OCI-LY7 (cell line): ENCODE results near the gene PAPLN. TPM values are rescaled to one million over a fixed set of nuclear protein-coding genes. Genes with fewer than 3 reads are reported as not detected.

ENCODE experiments used
- BruUV-seq: library from RNA; stranded (reverse); fragments of 400-500 nt; replicated peaks from 2 replicates; lab custom pipeline; 2021; lab: Mats Ljungman, UMichigan
- CTCF ChIA-PET: fragments of 300-600 bp; sonication (Branson Sonifier 250); formaldehyde crosslinking; loops from one replicate; lab custom pipeline; 2022; ENCODE audit warnings: antibody characterized with exemption; ENCODE audit not compliant: unreplicated experiment; lab: Charles Lee
- POLR2A ChIA-PET: fragments of 300-600 bp; sonication (Branson Sonifier 250); formaldehyde crosslinking; loops from one replicate; lab custom pipeline; 2022; ENCODE audit warnings: antibody characterized with exemption; lab: Charles Lee
- DNase-seq: peaks from one replicate; pipeline ENCODE4 v3.0.0-alpha.2; 2015; ENCODE audit warnings: low spot score
- H2AFZ ChIP-seq: fragments of 200-600 bp; sonication (generic), shearing (Covaris generic); 2 replicates; pipeline ENCODE4 v1.6.1; 2014; ENCODE audit warnings: mild to moderate bottlenecking, antibody characterized with exemption, low read length, moderate library complexity
- H3K27ac ChIP-seq: fragments of 200-600 bp; sonication (generic); 2 replicates; pipeline ENCODE4 v1.5.1; 2014; ENCODE audit warnings: mixed run types, low read depth, mild to moderate bottlenecking, moderate library complexity, low read length, inconsistent platforms; ENCODE audit not compliant: poor library complexity, severe bottlenecking
- H3K36me3 ChIP-seq: fragments of 200-600 bp; sonication (generic); 2 replicates; pipeline ENCODE4 v1.6.1; 2014; ENCODE audit warnings: mild to moderate bottlenecking, antibody characterized with exemption, low read length, moderate library complexity, mixed read lengths; ENCODE audit not compliant: insufficient read depth
- H3K4me1 ChIP-seq: fragments of 200-600 bp; sonication (generic); 2 replicates; pipeline ENCODE4 v1.5.1; 2014; ENCODE audit warnings: mild to moderate bottlenecking, low read length; ENCODE audit not compliant: insufficient read depth, poor library complexity, severe bottlenecking
- H3K4me2 ChIP-seq: fragments of 200-600 bp; sonication (generic); 2 replicates; pipeline ENCODE4 v1.6.1; 2014; ENCODE audit warnings: mild to moderate bottlenecking, low read length
- H3K4me3 ChIP-seq: fragments of 200-600 bp; sonication (generic); 2 replicates; pipeline ENCODE4 v1.5.1; 2014; ENCODE audit warnings: mild to moderate bottlenecking, low read depth, low read length; ENCODE audit not compliant: poor library complexity, severe bottlenecking
- H3K79me2 ChIP-seq: fragments of 200-600 bp; sonication (generic); 2 replicates; pipeline ENCODE4 v1.6.1; 2016; ENCODE audit warnings: low read depth, mild to moderate bottlenecking, low read length, moderate library complexity, mixed read lengths; ENCODE audit not compliant: insufficient read depth
- H3K9me2 ChIP-seq: fragments of 200-600 bp; sonication (generic); 2 replicates; pipeline ENCODE4 v1.6.1; 2016; ENCODE audit warnings: mild to moderate bottlenecking, low read length, mixed read lengths; ENCODE audit not compliant: insufficient read depth
- H3K9me3 ChIP-seq: fragments of 200-600 bp; sonication (generic); 2 replicates; pipeline ENCODE4 v1.6.1; 2014; ENCODE audit warnings: mild to moderate bottlenecking, mixed run types, low read length, mixed read lengths
- H4K20me1 ChIP-seq: fragments of 200-600 bp; sonication (generic); 2 replicates; pipeline ENCODE4 v1.6.1; 2014; ENCODE audit warnings: mild to moderate bottlenecking, antibody characterized with exemption, low read length, moderate library complexity, mixed read lengths; ENCODE audit not compliant: insufficient read depth
- EZH2phosphoT487 ChIP-seq: fragments of 200-600 bp; sonication (generic); IDR thresholded peaks from 2 replicates; pipeline ENCODE4 v1.6.1; 2018; ENCODE audit warnings: low read depth, borderline replicate concordance, mild to moderate bottlenecking, mixed run types, antibody characterized with exemption, low read length, moderate library complexity, mixed read lengths
- intact Hi-C: fragments of 100-400 bp; cut with micrococcal nuclease; formaldehyde crosslinking; loops from one replicate; pipeline ENCODE4 v1.10.0; 2022; ENCODE audit not compliant: unreplicated experiment
- total RNA-seq, 2 experiments: library from RNA; depleted of rRNA in 1 of 2; stranded (reverse); fragments of >200 nt in 1 of 2; shearing (Covaris generic) in 1 of 2; gene quantifications; 2 replicates each; pipeline ENCODE4 v1.2.3, GENCODE V29; 2014 to 2022
- TF ChIP-seq, protein P1 (sequence below): fragments of 200-600 bp; sonication (generic); conservative IDR thresholded peaks from 2 replicates; pipeline ENCODE4 v1.5.1; 2014; ENCODE audit warnings: mild to moderate bottlenecking, antibody characterized with exemption, low read length, moderate library complexity, mixed read lengths

The PAPLN gene
- total RNA-seq, 2 experiments from 2014 or later, result 4.0 to 9.0 TPM

DNA sequence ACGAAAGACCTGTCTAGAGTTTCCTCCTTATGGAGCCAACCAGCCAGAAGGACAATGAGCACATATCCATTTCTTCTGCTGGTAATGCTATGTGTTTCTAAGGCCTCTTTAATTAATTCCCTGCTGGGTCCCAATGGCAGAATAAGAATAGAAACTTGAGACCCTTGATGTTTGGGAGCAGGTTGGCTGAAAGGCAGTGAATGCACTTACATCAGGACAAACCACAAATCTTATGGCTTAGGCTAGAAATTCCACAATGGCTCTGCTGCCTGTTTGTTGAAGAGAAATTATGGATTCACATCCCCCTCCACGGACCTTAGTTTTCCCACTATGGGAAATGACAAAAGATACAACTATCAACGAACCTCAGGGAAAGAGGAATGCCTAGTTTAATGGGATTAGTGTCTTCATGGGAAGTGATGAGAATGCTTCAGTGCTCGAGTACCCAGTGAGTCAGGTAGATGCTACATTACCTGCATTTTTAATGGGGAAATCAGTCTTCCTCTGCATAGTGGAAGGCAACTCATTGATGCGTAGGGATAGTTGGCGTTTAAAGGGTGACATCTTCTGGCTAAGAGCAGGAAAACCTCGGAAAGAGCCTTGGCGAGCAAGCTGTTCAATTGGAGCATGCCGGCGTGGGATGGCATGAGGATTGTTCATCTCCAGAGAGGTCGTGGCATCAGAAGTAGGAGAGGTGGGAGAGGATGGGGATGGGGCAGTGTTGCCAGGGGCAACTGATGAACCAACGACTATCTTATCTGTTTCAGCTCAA lies 46.5 kb downstream of the PAPLN start:
- H4K20me1 ChIP-seq, result no peaks in the 10 kb centered on the region
- peaks cover 46% of the 10 kb centered on the region; the same call in 1 of the 2 replicates for H3K36me3 ChIP-seq
- CTCF ChIA-PET, result no interaction called here

DNA sequence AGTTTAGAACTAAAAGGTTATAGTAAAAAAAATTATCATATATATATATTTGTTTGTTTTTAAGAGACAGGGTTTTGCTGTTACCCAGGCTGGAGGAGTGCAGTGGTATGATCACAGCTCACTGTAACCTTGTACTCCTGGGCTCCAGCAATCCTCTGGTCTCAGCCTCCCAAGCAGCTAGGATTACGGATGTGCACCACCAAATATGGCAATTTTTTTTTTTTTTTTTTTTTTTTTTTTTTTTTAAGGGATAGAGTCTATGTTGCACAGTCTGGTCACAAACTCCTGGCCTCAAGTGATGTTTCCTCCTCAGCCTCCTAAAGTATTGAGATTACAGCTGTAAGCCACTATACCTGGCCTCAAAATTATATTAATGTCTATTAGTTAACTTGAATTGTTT lies 48.7 kb downstream of the PAPLN start:
- Histone ChIP-seq H3K9me2 (no peaks in the 10 kb centered on the region), H3K27ac (no peak overlapping the region), H4K20me1 (no peaks in the 10 kb centered on the region), H2AFZ (no peak overlapping the region), H3K4me2 (no peak overlapping the region), H3K9me3 (no peaks in the 10 kb centered on the region), H3K36me3 (peaks cover 40% of the 10 kb centered on the region; the same call in 1 of the 2 replicates), H3K79me2 (no peaks in the 10 kb centered on the region), H3K4me1 (no peaks in the 10 kb centered on the region), H3K4me3 (no peak overlapping the region)
- no peak for TF ChIP-seq EZH2phosphoT487
- TF ChIP-seq, protein P1, sequence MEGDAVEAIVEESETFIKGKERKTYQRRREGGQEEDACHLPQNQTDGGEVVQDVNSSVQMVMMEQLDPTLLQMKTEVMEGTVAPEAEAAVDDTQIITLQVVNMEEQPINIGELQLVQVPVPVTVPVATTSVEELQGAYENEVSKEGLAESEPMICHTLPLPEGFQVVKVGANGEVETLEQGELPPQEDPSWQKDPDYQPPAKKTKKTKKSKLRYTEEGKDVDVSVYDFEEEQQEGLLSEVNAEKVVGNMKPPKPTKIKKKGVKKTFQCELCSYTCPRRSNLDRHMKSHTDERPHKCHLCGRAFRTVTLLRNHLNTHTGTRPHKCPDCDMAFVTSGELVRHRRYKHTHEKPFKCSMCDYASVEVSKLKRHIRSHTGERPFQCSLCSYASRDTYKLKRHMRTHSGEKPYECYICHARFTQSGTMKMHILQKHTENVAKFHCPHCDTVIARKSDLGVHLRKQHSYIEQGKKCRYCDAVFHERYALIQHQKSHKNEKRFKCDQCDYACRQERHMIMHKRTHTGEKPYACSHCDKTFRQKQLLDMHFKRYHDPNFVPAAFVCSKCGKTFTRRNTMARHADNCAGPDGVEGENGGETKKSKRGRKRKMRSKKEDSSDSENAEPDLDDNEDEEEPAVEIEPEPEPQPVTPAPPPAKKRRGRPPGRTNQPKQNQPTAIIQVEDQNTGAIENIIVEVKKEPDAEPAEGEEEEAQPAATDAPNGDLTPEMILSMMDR, result no peak
- POLR2A ChIA-PET, result interaction anchor here (0.6 to 1.2 kb wide), 2 partner anchors 28 to 183 kb away, joined by 3 to 5 read pairs; no protein-coding TSS in a partner anchor
- no TSS peak for BruUV-seq
- intact Hi-C loops, result no loop called here
- no peak for DNase-seq
- CTCF ChIA-PET, result no interaction called here

More for the DNA sequence above, 46.5 kb downstream of the PAPLN start:
- Histone ChIP-seq H3K79me2 (no peaks in the 10 kb centered on the region), H3K4me3 (no peak overlapping the region), H2AFZ (no peak overlapping the region), H3K4me1 (no peaks in the 10 kb centered on the region), H3K27ac (no peak overlapping the region), H3K9me2 (no peaks in the 10 kb centered on the region), H3K4me2 (no peak overlapping the region), H3K9me3 (no peaks in the 10 kb centered on the region)
- POLR2A ChIA-PET, result interaction anchor here (0.7 kb wide), 1 partner anchor 147 kb away, joined by 3 read pairs; no protein-coding TSS in a partner anchor
- BruUV-seq, result no TSS peak
- intact Hi-C loops, result loop anchor here (5.0 kb wide), 1 partner anchor 111 kb away; no protein-coding TSS in a partner anchor
- no peak for DNase-seq
- TF ChIP-seq, protein P1, result 0 out of 2 replicates have a peak, but pooled peaks have one; percentile 35
- TF ChIP-seq EZH2phosphoT487, result no peak

DNA sequence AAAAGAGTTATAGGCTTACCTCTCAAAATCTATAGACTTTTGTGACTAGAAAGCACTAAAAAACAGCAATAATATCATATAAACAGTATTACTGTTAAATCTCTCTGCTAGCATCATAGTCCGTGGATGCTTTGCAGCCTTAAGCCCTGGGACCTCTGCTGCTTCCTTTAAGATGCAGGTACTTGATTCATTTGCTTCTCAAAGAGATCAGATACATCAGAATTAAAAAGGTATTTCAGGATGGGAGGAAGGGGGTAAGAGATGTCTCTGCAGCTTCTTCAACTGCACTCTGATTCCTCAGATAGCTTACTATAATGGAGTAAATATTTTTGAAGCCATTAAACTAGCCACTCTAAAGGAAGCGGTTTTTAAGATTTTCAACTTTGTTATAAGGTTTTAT lies 49.3 kb downstream of the PAPLN start:
- BruUV-seq, result no TSS peak
- intact Hi-C loops, result no loop called here
- POLR2A ChIA-PET, result interaction anchor here (0.5 kb wide), 1 partner anchor 747 kb away, joined by 3 read pairs; no protein-coding TSS in a partner anchor

More for the DNA sequence above, 49.3 kb downstream of the PAPLN start:
- CTCF ChIA-PET, result no interaction called here
- no peak overlapping the region for H2AFZ ChIP-seq
- no peaks in the 10 kb centered on the region for H3K9me2 ChIP-seq
- no peak overlapping the region for H3K27ac ChIP-seq
- H3K4me3 ChIP-seq, result no peak overlapping the region
- no peaks in the 10 kb centered on the region for H3K4me1 ChIP-seq
- H3K36me3 ChIP-seq, result peaks cover 39% of the 10 kb centered on the region; the same call in 1 of the 2 replicates
- no peaks in the 10 kb centered on the region for H4K20me1 ChIP-seq
- H3K9me3 ChIP-seq, result no peaks in the 10 kb centered on the region
- no peak for TF ChIP-seq EZH2phosphoT487
- TF ChIP-seq, protein P1, result no peak
- DNase-seq, result no peak
- no peak overlapping the region for H3K4me2 ChIP-seq
- no peaks in the 10 kb centered on the region for H3K79me2 ChIP-seq
